SK-N-SH treated with all-trans-retinoic acid at 6 μM for 48 hours (cell line): Measurements from ENCODE around the gene LMNB1.

Experiments
- ISL1 ChIP-seq: fragments of 250-450 bp; sonication (Bioruptor Pico); IDR thresholded peaks from 2 replicates; pipeline ENCODE4 v2.1.2; 2022; ENCODE audit warnings: mild to moderate bottlenecking, moderate library complexity
- TOX ChIP-seq: fragments of 250-450 bp; sonication (Bioruptor Pico); IDR thresholded peaks from 2 replicates; pipeline ENCODE4 v1.8.0; 2021; ENCODE audit warnings: mild to moderate bottlenecking, moderate library complexity, borderline replicate concordance
- TF ChIP-seq, protein P1 (sequence below): fragments of 250-450 bp; sonication (Bioruptor Pico); IDR thresholded peaks from 2 replicates; pipeline ENCODE4 v1.5.1; 2021; ENCODE audit warnings: mild to moderate bottlenecking, moderate library complexity

DNA sequence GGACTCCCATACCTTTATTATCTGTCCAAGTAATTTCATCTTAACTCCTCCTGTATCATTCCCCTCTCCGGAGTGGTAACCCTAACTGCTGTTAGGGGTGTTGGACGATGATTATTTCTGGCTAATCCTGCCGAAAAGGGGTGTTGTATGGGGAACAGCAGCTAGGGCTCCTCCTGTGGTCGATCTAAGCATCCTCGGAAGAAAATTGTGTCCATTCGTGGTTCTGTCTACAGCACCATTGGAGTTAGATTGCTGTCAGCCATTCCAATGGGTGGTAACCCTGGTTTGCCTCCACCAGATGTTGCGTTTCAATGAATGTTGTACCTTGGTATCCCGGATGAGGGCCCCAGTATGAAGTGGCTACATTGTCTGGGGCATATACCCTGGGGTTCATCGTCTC lies 35.6 kb upstream of the LMNB1 start:
- TF ChIP-seq, protein P1, sequence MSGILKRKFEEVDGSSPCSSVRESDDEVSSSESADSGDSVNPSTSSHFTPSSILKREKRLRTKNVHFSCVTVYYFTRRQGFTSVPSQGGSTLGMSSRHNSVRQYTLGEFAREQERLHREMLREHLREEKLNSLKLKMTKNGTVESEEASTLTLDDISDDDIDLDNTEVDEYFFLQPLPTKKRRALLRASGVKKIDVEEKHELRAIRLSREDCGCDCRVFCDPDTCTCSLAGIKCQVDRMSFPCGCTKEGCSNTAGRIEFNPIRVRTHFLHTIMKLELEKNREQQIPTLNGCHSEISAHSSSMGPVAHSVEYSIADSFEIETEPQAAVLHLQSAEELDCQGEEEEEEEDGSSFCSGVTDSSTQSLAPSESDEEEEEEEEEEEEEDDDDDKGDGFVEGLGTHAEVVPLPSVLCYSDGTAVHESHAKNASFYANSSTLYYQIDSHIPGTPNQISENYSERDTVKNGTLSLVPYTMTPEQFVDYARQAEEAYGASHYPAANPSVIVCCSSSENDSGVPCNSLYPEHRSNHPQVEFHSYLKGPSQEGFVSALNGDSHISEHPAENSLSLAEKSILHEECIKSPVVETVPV (CRISPR knock-in tag) = no peak
- TF ChIP-seq ISL1 (CRISPR knock-in tag) (no peak), TOX (no peak)
